GM10266 (cell line): ENCODE measurements around the gene MSLN.

Source experiments
- DNase-seq: peaks from one replicate; pipeline ENCODE4 v3.0.0; 2012; ENCODE audit errors: extremely low spot score
- CTCF ChIP-seq: IDR thresholded peaks from 2 replicates; pipeline ENCODE4 v1.5.1; 2012; ENCODE audit warnings: mild to moderate bottlenecking, low read depth; ENCODE audit not compliant: control insufficient read depth, insufficient read depth; ENCODE audit errors: missing control alignments

The MSLN gene

GRCh38 chr16:808085-808386 is 47.5 kb downstream of the MSLN start:
- TF ChIP-seq CTCF, result no peak
- DNase-seq, result no peak

- DNase-seq, result peak; percentile 80
- peak; percentile 73 for TF ChIP-seq CTCF
These were observed 52.8 kb downstream of the MSLN start for GRCh38 chr16:813204-813915.

- no peak for TF ChIP-seq CTCF
- DNase-seq, result no peak
These were observed 53.4 kb downstream of the MSLN start for GRCh38 chr16:813916-814412.

- no peak for TF ChIP-seq CTCF
- DNase-seq, result no peak
These were observed 54.4 kb downstream of the MSLN start for GRCh38 chr16:814974-815373.

GRCh38 chr16:815861-816260 is 55.3 kb downstream of the MSLN start:
- DNase-seq, result no peak
- no peak for TF ChIP-seq CTCF

GRCh38 chr16:817001-817906 is 56.7 kb downstream of the MSLN start:
- no peak for TF ChIP-seq CTCF
- DNase-seq, result no peak

GRCh38 chr16:818132-818531 is 57.6 kb downstream of the MSLN start:
- no peak for DNase-seq
- TF ChIP-seq CTCF, result no peak
